ENCODE data around the gene CTAG1B. TPM values are rescaled to one million over a fixed set of nuclear protein-coding genes. Genes with fewer than 3 reads are reported as not detected.

CTAG1B gene
- total and polyA plus RNA-seq, 2 experiments from 2014 or later: not detected

DNA sequence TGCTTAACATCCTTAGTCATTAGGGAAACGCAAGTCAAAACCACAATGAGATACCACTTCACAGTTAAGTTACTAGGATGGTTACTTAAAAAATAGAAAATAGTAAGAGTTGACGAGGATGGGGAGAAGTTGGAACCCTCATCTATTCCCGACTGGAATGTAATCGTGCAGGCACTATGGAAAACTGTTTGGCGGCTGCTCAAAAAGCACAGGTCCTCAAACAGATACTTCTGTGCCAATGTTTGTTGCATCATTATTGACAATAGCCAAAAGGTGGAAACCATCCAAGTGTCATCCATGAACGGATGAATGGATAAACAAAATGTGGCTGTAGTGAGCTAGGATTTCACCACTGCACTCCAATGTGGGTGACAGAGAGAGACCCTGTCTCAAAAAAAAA lies 11.7 kb downstream of the CTAG1B start:
- H3K4me1 ChIP-seq (ENCODE audit: insufficient read depth): no peaks in the 10 kb centered on the region
- Mint-ChIP-seq H3K27me3 (ENCODE audit: insufficient read depth, low read depth, poor library complexity) (no peaks in the 10 kb centered on the region), H3K27ac (no peak overlapping the region), H3K36me3 (ENCODE audit: low read depth) (no peaks in the 10 kb centered on the region), H3K4me3 (no peak overlapping the region), H3K4me1 (peaks cover 29% of the 10 kb centered on the region), H3K9me3 (no peaks in the 10 kb centered on the region)
- TF ChIP-seq ZNF114 (CRISPR knock-in tag; IDR thresholded peaks at IDR 0.05): no peak
- no peak for TF ChIP-seq CREB1 (CRISPR knock-in tag; IDR thresholded peaks at IDR 0.05; ENCODE audit: low read depth)
- TF ChIP-seq JUNB (IDR thresholded peaks at IDR 0.05; ENCODE audit: unreplicated experiment): no peak
- H3K79me2 ChIP-seq (replicated peaks; ENCODE audit: insufficient read depth): no peaks in the 10 kb centered on the region
- no peaks in the 10 kb centered on the region for H3K36me3 ChIP-seq (ENCODE audit: insufficient read depth)
- no peak for DNase-seq (ENCODE audit: low spot score)
- no peak overlapping the region for H3K4me2 ChIP-seq
- H3K9me2 ChIP-seq (ENCODE audit: insufficient read depth): no peaks in the 10 kb centered on the region
- no peaks in the 10 kb centered on the region for H3F3A ChIP-seq (replicated peaks; ENCODE audit: low read depth)
- ATAC-seq: no peak
- H3K4me3 ChIP-seq: no peak overlapping the region
- H2AFZ ChIP-seq: no peak overlapping the region
- no peak overlapping the region for H3K27ac ChIP-seq (ENCODE audit: low read depth)
- no peaks in the 10 kb centered on the region for H4K20me1 ChIP-seq (replicated peaks; ENCODE audit: insufficient read depth)
- no peaks in the 10 kb centered on the region for H3K27me3 ChIP-seq (ENCODE audit: insufficient read depth)

DNA sequence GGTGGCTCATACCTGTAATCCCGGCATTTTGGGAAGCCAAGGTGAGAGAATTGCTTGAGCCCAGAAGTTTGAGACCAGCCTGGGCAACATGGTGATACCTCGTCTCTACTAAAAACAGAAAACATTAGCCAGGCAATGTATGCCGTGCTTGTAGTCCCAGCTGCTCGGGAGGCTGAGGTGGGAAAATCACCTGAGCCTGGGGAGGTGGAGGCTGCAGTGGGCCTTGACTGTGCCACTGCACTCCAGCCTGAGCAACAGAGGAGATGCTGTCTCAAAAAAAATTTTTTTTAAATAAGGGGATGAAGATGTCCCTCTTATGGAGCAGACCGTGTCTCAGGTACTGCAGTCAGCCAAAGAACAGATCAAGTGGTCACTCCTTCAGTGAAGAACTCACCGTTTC lies 13.5 kb downstream of the CTAG1B start:
- H3K27ac Mint-ChIP-seq: no peak overlapping the region
- peaks cover under 1% of the 10 kb centered on the region for H3K27me3 Mint-ChIP-seq (ENCODE audit: insufficient read depth, low read depth, poor library complexity)
- no peak overlapping the region for H3K4me3 ChIP-seq
- no peaks in the 10 kb centered on the region for H3K9me3 Mint-ChIP-seq
- H3K79me2 ChIP-seq (replicated peaks; ENCODE audit: insufficient read depth): no peaks in the 10 kb centered on the region
- no peaks in the 10 kb centered on the region for H3K36me3 Mint-ChIP-seq (ENCODE audit: low read depth)
- no peaks in the 10 kb centered on the region for H3K36me3 ChIP-seq (ENCODE audit: insufficient read depth)
- no peaks in the 10 kb centered on the region for H3K9me2 ChIP-seq (ENCODE audit: insufficient read depth)
- no peaks in the 10 kb centered on the region for H4K20me1 ChIP-seq (replicated peaks; ENCODE audit: insufficient read depth)
- H3K27me3 ChIP-seq (ENCODE audit: insufficient read depth): no peaks in the 10 kb centered on the region
- H2AFZ ChIP-seq: no peak overlapping the region
- DNase-seq (ENCODE audit: low spot score): no peak
- no peak overlapping the region for H3K4me3 Mint-ChIP-seq
- H3F3A ChIP-seq (replicated peaks; ENCODE audit: low read depth): no peaks in the 10 kb centered on the region
- H3K4me2 ChIP-seq: no peak overlapping the region
- no peaks in the 10 kb centered on the region for H3K4me1 ChIP-seq (ENCODE audit: insufficient read depth)
- no peak overlapping the region for H3K27ac ChIP-seq (ENCODE audit: low read depth)
- no peak for ATAC-seq
- H3K4me1 Mint-ChIP-seq: peaks cover 31% of the 10 kb centered on the region
- TF ChIP-seq STAT1 (IDR thresholded peaks at IDR 0.05; ENCODE audit: unreplicated experiment): no peak
- no peak for TF ChIP-seq ZNF331 (CRISPR knock-in tag; IDR thresholded peaks at IDR 0.05; ENCODE audit: low read depth)
- TF ChIP-seq, protein P1, sequence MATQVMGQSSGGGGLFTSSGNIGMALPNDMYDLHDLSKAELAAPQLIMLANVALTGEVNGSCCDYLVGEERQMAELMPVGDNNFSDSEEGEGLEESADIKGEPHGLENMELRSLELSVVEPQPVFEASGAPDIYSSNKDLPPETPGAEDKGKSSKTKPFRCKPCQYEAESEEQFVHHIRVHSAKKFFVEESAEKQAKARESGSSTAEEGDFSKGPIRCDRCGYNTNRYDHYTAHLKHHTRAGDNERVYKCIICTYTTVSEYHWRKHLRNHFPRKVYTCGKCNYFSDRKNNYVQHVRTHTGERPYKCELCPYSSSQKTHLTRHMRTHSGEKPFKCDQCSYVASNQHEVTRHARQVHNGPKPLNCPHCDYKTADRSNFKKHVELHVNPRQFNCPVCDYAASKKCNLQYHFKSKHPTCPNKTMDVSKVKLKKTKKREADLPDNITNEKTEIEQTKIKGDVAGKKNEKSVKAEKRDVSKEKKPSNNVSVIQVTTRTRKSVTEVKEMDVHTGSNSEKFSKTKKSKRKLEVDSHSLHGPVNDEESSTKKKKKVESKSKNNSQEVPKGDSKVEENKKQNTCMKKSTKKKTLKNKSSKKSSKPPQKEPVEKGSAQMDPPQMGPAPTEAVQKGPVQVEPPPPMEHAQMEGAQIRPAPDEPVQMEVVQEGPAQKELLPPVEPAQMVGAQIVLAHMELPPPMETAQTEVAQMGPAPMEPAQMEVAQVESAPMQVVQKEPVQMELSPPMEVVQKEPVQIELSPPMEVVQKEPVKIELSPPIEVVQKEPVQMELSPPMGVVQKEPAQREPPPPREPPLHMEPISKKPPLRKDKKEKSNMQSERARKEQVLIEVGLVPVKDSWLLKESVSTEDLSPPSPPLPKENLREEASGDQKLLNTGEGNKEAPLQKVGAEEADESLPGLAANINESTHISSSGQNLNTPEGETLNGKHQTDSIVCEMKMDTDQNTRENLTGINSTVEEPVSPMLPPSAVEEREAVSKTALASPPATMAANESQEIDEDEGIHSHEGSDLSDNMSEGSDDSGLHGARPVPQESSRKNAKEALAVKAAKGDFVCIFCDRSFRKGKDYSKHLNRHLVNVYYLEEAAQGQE (IDR thresholded peaks at IDR 0.05; ENCODE audit: unreplicated experiment): no peak
- TF ChIP-seq, protein P2, sequence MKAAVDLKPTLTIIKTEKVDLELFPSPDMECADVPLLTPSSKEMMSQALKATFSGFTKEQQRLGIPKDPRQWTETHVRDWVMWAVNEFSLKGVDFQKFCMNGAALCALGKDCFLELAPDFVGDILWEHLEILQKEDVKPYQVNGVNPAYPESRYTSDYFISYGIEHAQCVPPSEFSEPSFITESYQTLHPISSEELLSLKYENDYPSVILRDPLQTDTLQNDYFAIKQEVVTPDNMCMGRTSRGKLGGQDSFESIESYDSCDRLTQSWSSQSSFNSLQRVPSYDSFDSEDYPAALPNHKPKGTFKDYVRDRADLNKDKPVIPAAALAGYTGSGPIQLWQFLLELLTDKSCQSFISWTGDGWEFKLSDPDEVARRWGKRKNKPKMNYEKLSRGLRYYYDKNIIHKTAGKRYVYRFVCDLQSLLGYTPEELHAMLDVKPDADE (IDR thresholded peaks at IDR 0.05): no peak
- no peak for TF ChIP-seq NANOG (IDR thresholded peaks at IDR 0.05; ENCODE audit: borderline replicate concordance)
- no peak for TF ChIP-seq POLR2AphosphoS5 (IDR thresholded peaks at IDR 0.05; ENCODE audit: low read depth)
- no peak for TF ChIP-seq EZH2phosphoT487 (IDR thresholded peaks at IDR 0.05; ENCODE audit: unreplicated experiment)
- TF ChIP-seq EZH2 (IDR thresholded peaks at IDR 0.05; ENCODE audit: low read depth, unreplicated experiment): no peak
- TF ChIP-seq, protein P3, sequence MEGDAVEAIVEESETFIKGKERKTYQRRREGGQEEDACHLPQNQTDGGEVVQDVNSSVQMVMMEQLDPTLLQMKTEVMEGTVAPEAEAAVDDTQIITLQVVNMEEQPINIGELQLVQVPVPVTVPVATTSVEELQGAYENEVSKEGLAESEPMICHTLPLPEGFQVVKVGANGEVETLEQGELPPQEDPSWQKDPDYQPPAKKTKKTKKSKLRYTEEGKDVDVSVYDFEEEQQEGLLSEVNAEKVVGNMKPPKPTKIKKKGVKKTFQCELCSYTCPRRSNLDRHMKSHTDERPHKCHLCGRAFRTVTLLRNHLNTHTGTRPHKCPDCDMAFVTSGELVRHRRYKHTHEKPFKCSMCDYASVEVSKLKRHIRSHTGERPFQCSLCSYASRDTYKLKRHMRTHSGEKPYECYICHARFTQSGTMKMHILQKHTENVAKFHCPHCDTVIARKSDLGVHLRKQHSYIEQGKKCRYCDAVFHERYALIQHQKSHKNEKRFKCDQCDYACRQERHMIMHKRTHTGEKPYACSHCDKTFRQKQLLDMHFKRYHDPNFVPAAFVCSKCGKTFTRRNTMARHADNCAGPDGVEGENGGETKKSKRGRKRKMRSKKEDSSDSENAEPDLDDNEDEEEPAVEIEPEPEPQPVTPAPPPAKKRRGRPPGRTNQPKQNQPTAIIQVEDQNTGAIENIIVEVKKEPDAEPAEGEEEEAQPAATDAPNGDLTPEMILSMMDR (conservative IDR thresholded peaks at IDR 0.05; ENCODE audit: low read depth in 2 of 2): no peak
- TF ChIP-seq JUNB (IDR thresholded peaks at IDR 0.05; ENCODE audit: unreplicated experiment): no peak
- no peak for TF ChIP-seq CREB1 (CRISPR knock-in tag; IDR thresholded peaks at IDR 0.05; ENCODE audit: low read depth)

Data from GM23338 (cell line).